ENCODE results near the gene INTS13. TPM values are rescaled to one million over a fixed set of nuclear protein-coding genes. Genes with fewer than 3 reads are reported as not detected.
"Not testable (repeated sequence)": the region's sequence is repeated elsewhere in the genome, so short reads cannot be mapped to it uniquely, and the experiment has no call there.

INTS13 gene
- total RNA-seq, 1 donor from 2014 or later, result 20.2 TPM

- peak; percentile 5 for ATAC-seq
Observed at GRCh38 chr12:26869908-26870459, 67.8 kb downstream of the INTS13 start.

GRCh38 chr12:26869104-26869494 lies 68.7 kb downstream of the INTS13 start:
- no peak for ATAC-seq

- no peak for ATAC-seq
Observed at GRCh38 chr12:26868447-26869103, 69.2 kb downstream of the INTS13 start.

- no peak for ATAC-seq
Observed at GRCh38 chr12:26867080-26867479, 70.7 kb downstream of the INTS13 start.

- no peak for ATAC-seq
Observed at GRCh38 chr12:26863515-26863914, 74.3 kb downstream of the INTS13 start.

GRCh38 chr12:26862787-26863186 lies 75.0 kb downstream of the INTS13 start:
- ATAC-seq, result not testable (repeated sequence)

- ATAC-seq, result no peak
Observed at GRCh38 chr12:26861690-26862089, 76.1 kb downstream of the INTS13 start.

- no peak for ATAC-seq
Observed at GRCh38 chr12:26857465-26858176, 80.2 kb downstream of the INTS13 start.

- no peak for ATAC-seq
Observed at GRCh38 chr12:26855337-26855736, 82.4 kb downstream of the INTS13 start.

Other genes with a start within 250 kb of the INTS13 start
- 35.1 TPM for gene ITPR2, start 104.8 kb downstream of the INTS13 start, total RNA-seq
- gene FGFR1OP2, start 489 bp upstream of the INTS13 start, total RNA-seq, result 20.3 TPM
- gene TM7SF3, start 76.4 kb upstream of the INTS13 start, total RNA-seq, result 96.5 TPM
- 66.1 TPM for gene MED21, start 84.6 kb upstream of the INTS13 start, total RNA-seq
- gene C12orf71, start 144.6 kb upstream of the INTS13 start, total RNA-seq, result not detected